ENCODE results near the gene OTOP2.
"Not testable (repeated sequence)": the region's sequence is repeated elsewhere in the genome, so short reads cannot be mapped to it uniquely, and the experiment has no call there.

OTOP2 gene

DNA sequence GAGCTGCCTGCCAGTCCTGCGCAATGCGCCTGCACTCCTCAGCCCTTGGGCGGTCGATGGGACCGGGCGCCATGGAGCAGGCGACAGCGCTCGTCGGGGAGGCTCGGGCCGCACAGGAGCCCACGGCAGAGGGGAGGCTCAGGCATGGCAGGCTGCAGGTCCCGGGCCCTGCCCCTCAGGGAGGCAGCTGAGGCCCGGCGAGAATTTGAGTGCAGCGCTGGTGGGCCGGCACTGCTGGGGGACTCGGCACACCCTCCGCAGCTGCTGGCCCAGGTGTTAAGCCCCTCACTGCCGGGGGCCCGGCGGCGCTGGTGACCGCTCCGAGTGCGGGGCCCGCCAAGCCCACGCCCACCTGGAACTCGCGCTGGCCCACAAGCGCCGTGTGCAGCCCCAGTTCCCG lies 17.1 kb upstream of the OTOP2 start:
- Histone ChIP-seq H3K9ac (ENCODE audit: insufficient read length) (no peak overlapping the region), H3K9me3 (ENCODE audit: low read depth, low read length) (no peaks in the 10 kb centered on the region), H3K4me3 (no peak overlapping the region), H3K36me3 (ENCODE audit: insufficient read depth, low read length) (no peaks in the 10 kb centered on the region), H3K27ac (no peak overlapping the region)
- TF ChIP-seq POLR2AphosphoS5 (IDR thresholded peaks at IDR 0.05; ENCODE audit: borderline replicate concordance, low read depth, low read length) (no peak), FOXP2 (optimal IDR thresholded peaks at IDR 0.05; ENCODE audit: control extremely low read depth, extremely low read length, insufficient read depth) (no peak), EZH2 (IDR thresholded peaks at IDR 0.05) (no peak)
- DNase-seq (ENCODE audit: low read depth, low spot score) = no peak

DNA sequence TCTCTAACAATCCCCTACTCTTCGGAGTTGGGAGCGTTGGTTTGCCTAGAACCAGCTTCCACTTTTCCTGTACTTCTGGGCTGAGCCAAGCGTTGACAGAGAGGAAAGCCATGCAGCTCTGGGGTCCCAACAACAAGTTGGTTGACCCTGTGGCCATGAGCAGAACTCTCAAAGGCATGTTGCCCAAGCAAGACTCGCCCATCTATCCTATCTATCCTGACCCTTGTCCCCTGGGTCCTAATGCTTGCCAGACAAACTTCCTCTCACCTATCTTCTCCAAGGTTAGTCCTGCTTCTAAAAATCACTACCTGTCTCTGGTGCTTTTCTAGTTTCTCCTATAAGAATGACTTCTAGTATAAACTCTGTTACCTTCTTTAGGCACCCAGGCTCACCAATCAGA lies 15.0 kb upstream of the OTOP2 start:
- H3K9me3 ChIP-seq (ENCODE audit: low read depth, low read length); H3K9ac ChIP-seq (ENCODE audit: insufficient read length); DNase-seq (ENCODE audit: low read depth, low spot score); H3K4me3 ChIP-seq; H3K36me3 ChIP-seq (ENCODE audit: insufficient read depth, low read length); H3K27ac ChIP-seq: not testable (repeated sequence)

DNA sequence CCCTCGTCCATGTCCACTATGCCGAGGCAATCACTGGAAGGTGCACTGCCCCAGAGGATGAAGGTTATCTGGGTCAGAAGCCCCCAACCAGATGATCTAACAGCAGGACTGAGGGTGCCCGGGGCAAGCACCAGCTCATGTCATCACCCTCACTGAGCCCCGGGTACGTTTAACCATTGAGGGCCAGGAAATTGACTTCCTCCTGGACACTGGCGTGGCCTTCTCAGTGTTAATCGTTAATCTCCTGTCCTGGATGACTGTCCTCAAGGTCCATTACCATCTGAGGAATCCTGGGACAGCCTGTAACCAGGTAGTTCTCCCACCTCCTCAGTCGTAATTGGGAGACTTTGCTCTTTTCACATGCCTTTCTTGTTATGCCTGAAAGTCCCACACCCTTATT lies 12.7 kb upstream of the OTOP2 start:
- DNase-seq (ENCODE audit: low read depth, low spot score); H3K9ac ChIP-seq (ENCODE audit: insufficient read length); H3K36me3 ChIP-seq (ENCODE audit: insufficient read depth, low read length); H3K9me3 ChIP-seq (ENCODE audit: low read depth, low read length); H3K27ac ChIP-seq; H3K4me3 ChIP-seq: not testable (repeated sequence)

DNA sequence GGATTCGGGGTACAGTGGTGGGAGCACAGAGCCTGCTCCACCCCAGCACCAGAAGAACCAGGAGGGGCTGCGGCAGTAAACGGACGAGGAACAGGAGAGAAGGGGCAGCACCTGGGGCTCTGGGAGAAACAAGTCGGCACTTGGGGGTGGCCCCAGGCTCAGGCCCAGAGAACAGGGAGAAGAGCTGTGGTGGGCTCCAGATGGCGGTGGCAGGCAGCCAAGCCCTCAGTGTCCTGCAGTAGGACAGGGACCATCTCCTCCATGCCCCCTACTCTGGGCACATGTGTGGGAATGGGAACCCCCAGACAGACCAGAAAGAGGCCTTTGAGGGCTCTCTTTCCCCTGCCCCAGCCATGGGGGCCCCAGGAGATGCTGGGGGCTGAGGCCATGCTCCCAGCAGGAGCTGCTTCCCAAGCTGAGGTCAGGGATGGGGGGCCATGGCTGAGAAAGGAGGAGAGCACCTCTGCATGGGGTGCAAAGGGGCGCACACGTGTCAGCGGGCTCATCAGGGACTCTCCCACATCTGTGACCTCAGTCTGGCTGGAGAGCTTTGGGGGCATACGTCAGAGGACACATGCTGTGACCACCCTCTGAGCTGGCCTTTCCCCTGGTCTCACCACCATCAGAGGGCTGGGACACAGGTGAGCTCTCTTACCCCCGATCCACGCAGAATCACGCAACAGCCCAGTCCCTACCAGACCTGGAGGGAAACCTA lies 7.8 kb upstream of the OTOP2 start:
- no peak for DNase-seq (ENCODE audit: low read depth, low spot score)
- no peak overlapping the region for H3K9ac ChIP-seq (ENCODE audit: insufficient read length)
- no peaks in the 10 kb centered on the region for H3K36me3 ChIP-seq (ENCODE audit: insufficient read depth, low read length)
- no peak overlapping the region for H3K4me3 ChIP-seq
- H3K27ac ChIP-seq = no peak overlapping the region
- H3K9me3 ChIP-seq (ENCODE audit: low read depth, low read length) = no peaks in the 10 kb centered on the region
- TF ChIP-seq POLR2AphosphoS5 (IDR thresholded peaks at IDR 0.05; ENCODE audit: borderline replicate concordance, low read depth, low read length) = no peak
- no peak for TF ChIP-seq EZH2 (IDR thresholded peaks at IDR 0.05)
- no peak for TF ChIP-seq FOXP2 (optimal IDR thresholded peaks at IDR 0.05; ENCODE audit: control extremely low read depth, extremely low read length, insufficient read depth)

DNA sequence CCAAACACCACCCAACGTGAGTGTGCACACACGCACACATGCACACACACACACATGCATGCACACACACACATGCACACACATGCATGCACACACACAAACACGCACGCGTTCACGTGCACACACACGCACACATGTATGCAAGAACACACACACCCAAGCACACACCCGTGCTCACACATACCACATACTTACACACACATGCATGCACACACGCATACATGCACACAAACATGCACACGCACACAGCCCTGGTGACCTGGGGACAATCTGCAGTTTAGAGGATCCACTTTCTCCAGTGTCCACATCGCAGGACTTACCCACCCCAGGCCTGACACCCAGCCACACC lies 7.2 kb upstream of the OTOP2 start:
- Histone ChIP-seq H3K9ac (ENCODE audit: insufficient read length) (no peak overlapping the region), H3K4me3 (no peak overlapping the region), H3K9me3 (ENCODE audit: low read depth, low read length) (no peaks in the 10 kb centered on the region), H3K27ac (no peak overlapping the region), H3K36me3 (ENCODE audit: insufficient read depth, low read length) (no peaks in the 10 kb centered on the region)
- no peak for DNase-seq (ENCODE audit: low read depth, low spot score)
- no peak for TF ChIP-seq FOXP2 (optimal IDR thresholded peaks at IDR 0.05; ENCODE audit: control extremely low read depth, extremely low read length, insufficient read depth)
- TF ChIP-seq POLR2AphosphoS5 (IDR thresholded peaks at IDR 0.05; ENCODE audit: borderline replicate concordance, low read depth, low read length) = no peak
- TF ChIP-seq EZH2 (IDR thresholded peaks at IDR 0.05) = no peak

DNA sequence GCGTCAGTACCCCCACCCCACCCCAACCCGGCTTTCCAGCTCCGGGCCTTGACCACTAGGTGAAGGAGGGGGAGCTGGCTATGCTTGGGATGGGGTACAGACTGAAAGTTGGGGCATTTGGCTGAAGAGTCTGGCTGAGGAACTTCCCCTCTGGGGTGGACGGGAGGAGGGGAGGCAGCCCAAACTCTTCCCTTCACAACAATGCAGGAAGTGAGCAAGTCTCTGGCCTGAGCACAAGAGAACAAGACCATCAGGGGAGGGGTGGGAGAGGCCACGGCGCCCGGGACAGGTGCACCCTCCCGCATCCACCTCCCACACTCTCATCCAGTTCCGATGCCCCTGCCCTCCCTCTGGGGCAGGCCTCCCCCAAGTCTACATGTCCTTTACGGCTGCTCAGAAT lies 6.6 kb upstream of the OTOP2 start:
- no peak for DNase-seq (ENCODE audit: low read depth, low spot score)
- Histone ChIP-seq H3K4me3 (no peak overlapping the region), H3K9ac (ENCODE audit: insufficient read length) (no peak overlapping the region), H3K36me3 (ENCODE audit: insufficient read depth, low read length) (no peaks in the 10 kb centered on the region), H3K27ac (no peak overlapping the region), H3K9me3 (ENCODE audit: low read depth, low read length) (no peaks in the 10 kb centered on the region)
- TF ChIP-seq FOXP2 (optimal IDR thresholded peaks at IDR 0.05; ENCODE audit: control extremely low read depth, extremely low read length, insufficient read depth) (no peak), EZH2 (IDR thresholded peaks at IDR 0.05) (no peak), POLR2AphosphoS5 (IDR thresholded peaks at IDR 0.05; ENCODE audit: borderline replicate concordance, low read depth, low read length) (no peak)

DNA sequence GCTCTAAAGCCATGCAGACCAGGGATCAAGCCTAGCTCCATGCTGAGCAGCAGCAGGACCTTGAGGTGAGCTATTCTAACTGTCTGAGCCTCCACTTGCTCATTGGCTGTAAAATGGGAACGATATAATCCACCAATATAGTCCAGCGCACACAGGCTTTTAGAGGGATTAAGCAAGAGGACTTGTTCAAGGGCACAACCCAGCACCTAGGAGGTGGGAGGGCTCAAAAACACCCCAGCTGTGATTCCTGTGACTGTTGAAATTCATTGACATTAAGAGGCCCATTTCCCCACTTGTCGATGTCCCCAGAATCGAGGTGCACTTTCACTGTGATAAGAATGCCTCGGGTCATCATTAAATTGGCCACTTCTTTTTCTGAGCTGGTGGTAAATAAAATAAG lies 5.2 kb upstream of the OTOP2 start:
- Histone ChIP-seq H3K9ac (ENCODE audit: insufficient read length) (no peak overlapping the region), H3K9me3 (ENCODE audit: low read depth, low read length) (no peaks in the 10 kb centered on the region), H3K36me3 (ENCODE audit: insufficient read depth, low read length) (no peaks in the 10 kb centered on the region), H3K27ac (no peak overlapping the region), H3K4me3 (no peak overlapping the region)
- TF ChIP-seq POLR2AphosphoS5 (IDR thresholded peaks at IDR 0.05; ENCODE audit: borderline replicate concordance, low read depth, low read length) = no peak
- TF ChIP-seq FOXP2 (optimal IDR thresholded peaks at IDR 0.05; ENCODE audit: control extremely low read depth, extremely low read length, insufficient read depth) = no peak
- no peak for TF ChIP-seq EZH2 (IDR thresholded peaks at IDR 0.05)
- DNase-seq (ENCODE audit: low read depth, low spot score) = no peak

DNA sequence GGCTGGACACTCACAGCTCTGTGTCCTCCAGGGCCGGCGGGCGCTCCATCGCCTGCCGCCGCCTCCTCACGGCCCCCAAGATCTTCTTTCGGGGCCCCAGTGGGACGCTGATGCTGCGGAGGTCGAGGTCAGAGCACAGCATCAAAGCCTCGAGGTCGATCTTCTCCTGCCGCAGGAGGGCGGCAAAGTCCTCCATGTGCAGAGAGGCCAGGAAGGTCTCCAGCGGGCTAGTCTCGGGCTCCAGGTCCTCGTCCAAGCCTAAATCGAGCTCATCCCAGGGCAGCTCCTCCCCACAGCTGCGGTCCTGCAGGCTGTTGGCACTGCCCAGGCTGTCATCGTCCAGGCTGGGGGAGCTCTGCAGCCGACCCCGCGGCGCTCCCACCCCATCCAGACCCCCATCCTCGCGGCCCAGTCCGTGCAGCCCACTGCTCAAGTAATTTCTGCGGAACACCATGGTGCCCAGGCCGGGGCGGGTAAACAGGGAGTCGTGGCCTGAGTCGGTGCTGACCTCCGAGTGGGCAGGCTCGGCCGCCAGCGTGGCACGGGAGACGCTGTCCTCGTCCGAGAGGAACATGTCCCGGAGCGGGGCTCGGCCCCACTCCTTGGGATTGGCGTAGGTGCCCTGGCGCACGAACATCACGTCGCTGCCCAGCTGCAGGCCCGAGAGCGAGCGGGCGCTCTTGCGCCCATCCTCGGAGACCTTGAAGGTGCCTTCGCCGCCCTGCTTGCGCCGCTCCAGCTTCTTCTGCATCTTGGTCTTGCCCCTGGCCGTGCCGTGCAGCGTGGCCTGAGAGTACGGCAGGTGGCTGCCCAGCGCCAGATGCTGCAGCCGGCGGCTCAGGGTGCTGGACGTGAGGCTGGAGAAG lies 4.4 kb upstream of the OTOP2 start:
- DNase-seq (ENCODE audit: low read depth, low spot score) = no peak
- H3K27ac ChIP-seq = no peak overlapping the region
- no peaks in the 10 kb centered on the region for H3K36me3 ChIP-seq (ENCODE audit: insufficient read depth, low read length)
- no peak for TF ChIP-seq EZH2 (IDR thresholded peaks at IDR 0.05)
- TF ChIP-seq FOXP2 (optimal IDR thresholded peaks at IDR 0.05; ENCODE audit: control extremely low read depth, extremely low read length, insufficient read depth) = no peak
- no peak for TF ChIP-seq POLR2AphosphoS5 (IDR thresholded peaks at IDR 0.05; ENCODE audit: borderline replicate concordance, low read depth, low read length)
- H3K4me3 ChIP-seq = no peak overlapping the region
- H3K9me3 ChIP-seq (ENCODE audit: low read depth, low read length) = no peaks in the 10 kb centered on the region
- H3K9ac ChIP-seq (ENCODE audit: insufficient read length) = no peak overlapping the region

DNA sequence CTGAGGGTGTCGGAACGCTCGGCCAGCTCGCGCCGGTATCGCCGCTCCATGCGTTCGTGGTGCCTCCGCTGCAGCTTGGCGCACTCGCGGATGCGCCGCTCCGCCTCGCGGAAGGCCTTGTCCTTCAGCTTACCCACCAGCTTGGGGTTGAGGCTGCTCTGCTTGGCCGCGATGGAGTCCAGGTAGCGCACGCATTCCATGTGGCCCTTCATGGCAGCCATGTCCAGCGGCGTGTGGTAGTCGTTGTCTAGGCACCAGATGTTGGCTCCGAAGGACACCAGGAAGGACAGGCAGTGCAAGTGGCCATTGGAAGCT lies 3.8 kb upstream of the OTOP2 start:
- Histone ChIP-seq H3K36me3 (ENCODE audit: insufficient read depth, low read length) (no peaks in the 10 kb centered on the region), H3K9me3 (ENCODE audit: low read depth, low read length) (no peaks in the 10 kb centered on the region), H3K4me3 (no peak overlapping the region), H3K27ac (no peak overlapping the region), H3K9ac (ENCODE audit: insufficient read length) (no peak overlapping the region)
- TF ChIP-seq EZH2 (IDR thresholded peaks at IDR 0.05) (no peak), POLR2AphosphoS5 (IDR thresholded peaks at IDR 0.05; ENCODE audit: borderline replicate concordance, low read depth, low read length) (no peak), FOXP2 (optimal IDR thresholded peaks at IDR 0.05; ENCODE audit: control extremely low read depth, extremely low read length, insufficient read depth) (no peak)
- no peak for DNase-seq (ENCODE audit: low read depth, low spot score)
